HCT116 (cell line): ENCODE results near the gene HES5. TPM values are rescaled to one million over a fixed set of nuclear protein-coding genes. Genes with fewer than 3 reads are reported as not detected.

ENCODE experiments used
- ATAC-seq: fragments of 200-7000 bp; cut with Tn5 transposase; 2 replicates; pipeline ENCODE4 v1.9.1; 2020; ENCODE audit warnings: mild to moderate bottlenecking, moderate library complexity
- BruUV-seq: library from RNA; stranded (reverse); fragments of 400-500 nt; replicated peaks from 2 replicates; lab custom pipeline; 2021; lab: Mats Ljungman, UMichigan
- CTCF ChIA-PET: fragments of 300-600 bp; sonication (Branson Sonifier 250); formaldehyde crosslinking; loops from one replicate; lab custom pipeline; 2021; ENCODE audit warnings: antibody characterized with exemption; lab: Charles Lee
- POLR2A ChIA-PET: fragments of 300-600, 350-600 bp; sonication (Branson Sonifier 250); formaldehyde crosslinking; loops from one replicate; lab custom pipeline; 2021; ENCODE audit warnings: antibody characterized with exemption; lab: Charles Lee
- RAD21 ChIA-PET, 2 experiments: fragments of 300-600 bp; sonication (Branson Sonifier 250); formaldehyde crosslinking; loops; one replicate each; lab custom pipeline; 2023; ENCODE audit warnings: low total read pairs in 2 of 2; ENCODE audit not compliant: uncharacterized antibody in 2 of 2, unreplicated experiment in 2 of 2, low non-redundant PET in 1 of 2; lab: Charles Lee
- DNase-seq: peaks from one replicate; pipeline ENCODE4 v3.0.0-alpha.2; 2010; ENCODE audit warnings: low read depth, low spot score
- H2AFZ ChIP-seq: fragments of 200-600 bp; shearing (Covaris generic), sonication (generic); 2 replicates; pipeline ENCODE4 v1.6.1; 2017; ENCODE audit warnings: low read depth, mixed run types, mixed read lengths, antibody characterized with exemption, low read length; ENCODE audit not compliant: poor library complexity, severe bottlenecking
- H3K27ac ChIP-seq: 2 replicates; pipeline ENCODE4 v1.5.1; 2012; ENCODE audit warnings: low read depth, low read length
- H3K27me3 ChIP-seq: fragments of 200-600 bp; sonication (generic); 2 replicates; pipeline ENCODE4 v1.6.1; 2016; ENCODE audit warnings: mixed run types, low read length, mixed read lengths; ENCODE audit not compliant: insufficient read depth
- H3K36me3 ChIP-seq, 2 experiments: fragments of 200-500 bp in 1 of 2; fragments of 200-600 bp in 1 of 2; sonication (Bioruptor generic) in 1 of 2; sonication (generic) in 1 of 2; 2 replicates each; pipeline versions ENCODE4 v1.5.1 to v1.6.1; 2014 to 2016; ENCODE audit warnings: low read length in 2 of 2, inconsistent platforms in 1 of 2, mixed read lengths in 1 of 2, mixed run types in 1 of 2; ENCODE audit not compliant: insufficient read depth in 2 of 2, control insufficient read depth in 1 of 2
- H3K4me1 ChIP-seq, 2 experiments: fragments of 200-600 bp in 1 of 2; sonication (generic) in 1 of 2; 2 replicates each; pipeline versions ENCODE4 v1.5.1 to v1.6.1; 2012 to 2017; ENCODE audit warnings: low read length in 2 of 2, inconsistent platforms in 1 of 2, mild to moderate bottlenecking in 1 of 2, mixed read lengths in 1 of 2, mixed run types in 1 of 2, moderate library complexity in 1 of 2; ENCODE audit not compliant: insufficient read depth in 2 of 2, control insufficient read depth in 1 of 2
- H3K4me2 ChIP-seq: fragments of 200-600 bp; sonication (generic); 2 replicates; pipeline ENCODE4 v1.6.1; 2017; ENCODE audit warnings: mixed run types, low read length, mixed read lengths
- H3K4me3 ChIP-seq, 2 experiments: fragments of 200-600 bp in 1 of 2; sonication (generic) in 1 of 2; replicated peaks in 1 of 2; 2 replicates each; pipeline ENCODE4 v1.5.1; 2011 to 2016; ENCODE audit warnings: low read length in 2 of 2, control low read depth in 1 of 2, low read depth in 1 of 2, mild to moderate bottlenecking in 1 of 2, mixed read lengths in 1 of 2, mixed run types in 1 of 2
- H3K79me2 ChIP-seq: fragments of 200-600 bp; sonication (generic); 2 replicates; pipeline ENCODE4 v1.6.1; 2017; ENCODE audit warnings: mild to moderate bottlenecking, mixed run types, low read length, moderate library complexity, mixed read lengths; ENCODE audit not compliant: insufficient read depth
- H3K9ac ChIP-seq: fragments of 200-600 bp; sonication (generic); 2 replicates; pipeline ENCODE4 v1.6.1; 2016; ENCODE audit warnings: low read length, mixed read lengths
- H3K9me2 ChIP-seq: fragments of 200-600 bp; sonication (generic), shearing (Covaris generic); 2 replicates; pipeline ENCODE4 v1.6.1; 2017; ENCODE audit warnings: mixed run types, mild to moderate bottlenecking, moderate library complexity; ENCODE audit not compliant: insufficient read depth
- H3K9me3 ChIP-seq, 2 experiments: fragments of 200-500 bp in 1 of 2; fragments of 200-600 bp in 1 of 2; sonication (Bioruptor generic) in 1 of 2; sonication (generic) in 1 of 2; 2 replicates each; pipeline ENCODE4 v1.6.1; 2014 to 2017; ENCODE audit warnings: low read length in 2 of 2, mixed read lengths in 2 of 2, inconsistent platforms in 1 of 2, low read depth in 1 of 2, mild to moderate bottlenecking in 1 of 2, mixed run types in 1 of 2, moderate library complexity in 1 of 2; ENCODE audit not compliant: control insufficient read depth in 1 of 2, insufficient read depth in 1 of 2
- H4K20me1 ChIP-seq: fragments of 200-600 bp; sonication (generic), shearing (Covaris generic); 2 replicates; pipeline ENCODE4 v1.6.1; 2017; ENCODE audit warnings: mixed run types, mild to moderate bottlenecking, moderate library complexity; ENCODE audit not compliant: insufficient read depth
- CEBPB ChIP-seq: IDR thresholded peaks from 2 replicates; pipeline ENCODE4 v1.6.1; 2012; ENCODE audit warnings: low read depth
- CTCF ChIP-seq, 3 experiments: fragments of 200-600 bp in 1 of 3; sonication (generic) in 1 of 3; IDR thresholded peaks in 2 of 3; conservative IDR thresholded peaks in 1 of 3; 2 replicates each; pipeline ENCODE4 v1.5.1; 2012 to 2017; ENCODE audit warnings: low read depth in 2 of 3, low read length in 2 of 3, antibody characterized with exemption in 1 of 3, borderline replicate concordance in 1 of 3, control low read depth in 1 of 3, mild to moderate bottlenecking in 1 of 3, mixed read lengths in 1 of 3, mixed run types in 1 of 3, moderate library complexity in 1 of 3; ENCODE audit not compliant: insufficient read depth in 1 of 3
- EGR1 ChIP-seq: IDR thresholded peaks from 2 replicates; pipeline ENCODE4 v1.6.1; 2012; ENCODE audit warnings: low read depth
- EZH2 ChIP-seq: fragments of 200-600 bp; sonication (generic); IDR thresholded peaks from 2 replicates; pipeline ENCODE4 v1.6.1; 2017; ENCODE audit warnings: antibody characterized with exemption, mixed run types
- JUND ChIP-seq: IDR thresholded peaks from 2 replicates; pipeline ENCODE4 v1.6.1; 2012
- MAX ChIP-seq: IDR thresholded peaks from 2 replicates; pipeline ENCODE4 v1.6.1; 2012
- POLR2A ChIP-seq: IDR thresholded peaks from 2 replicates; pipeline ENCODE4 v1.7.0; 2011; ENCODE audit warnings: borderline replicate concordance; ENCODE audit not compliant: insufficient read depth, insufficient read length; ENCODE audit errors: extremely low read depth
- RAD21 ChIP-seq: IDR thresholded peaks from 2 replicates; pipeline ENCODE4 v1.6.1; 2012; ENCODE audit warnings: low read depth, mild to moderate bottlenecking
- SIN3A ChIP-seq: IDR thresholded peaks from 2 replicates; pipeline ENCODE4 v1.6.1; 2012; ENCODE audit warnings: low read depth
- SRF ChIP-seq: IDR thresholded peaks from 2 replicates; pipeline ENCODE4 v1.6.1; 2012; ENCODE audit warnings: low read depth
- TCF7L2 ChIP-seq: IDR thresholded peaks from 2 replicates; pipeline ENCODE4 v1.7.0; 2011; ENCODE audit warnings: borderline replicate concordance, inconsistent platforms; ENCODE audit not compliant: insufficient read depth, insufficient read length; ENCODE audit errors: extremely low read depth
- ZFX ChIP-seq: fragments of 450-650 bp; IDR thresholded peaks from 2 replicates; pipeline ENCODE4 v1.6.1; 2017
- intact Hi-C: fragments of 100-400 bp; cut with micrococcal nuclease; formaldehyde crosslinking; loops from 2 replicates; pipeline ENCODE4 v1.10.0; 2022
- total RNA-seq: library from RNA; stranded (reverse); gene quantifications from one replicate; pipeline ENCODE4 v1.2.1, GENCODE V29; 2021; ENCODE audit not compliant: unreplicated experiment
- TF ChIP-seq, protein P1 (sequence below): IDR thresholded peaks from 2 replicates; pipeline ENCODE4 v1.6.1; 2012
- TF ChIP-seq, protein P2 (sequence below): IDR thresholded peaks from 2 replicates; pipeline ENCODE4 v1.6.1; 2011; ENCODE audit warnings: mild to moderate bottlenecking, low read length, moderate library complexity; ENCODE audit not compliant: insufficient replicate concordance; ENCODE audit errors: extremely low read depth

HES5 gene
- total RNA-seq, 1 experiment from 2014 or later, result not detected

DNA sequence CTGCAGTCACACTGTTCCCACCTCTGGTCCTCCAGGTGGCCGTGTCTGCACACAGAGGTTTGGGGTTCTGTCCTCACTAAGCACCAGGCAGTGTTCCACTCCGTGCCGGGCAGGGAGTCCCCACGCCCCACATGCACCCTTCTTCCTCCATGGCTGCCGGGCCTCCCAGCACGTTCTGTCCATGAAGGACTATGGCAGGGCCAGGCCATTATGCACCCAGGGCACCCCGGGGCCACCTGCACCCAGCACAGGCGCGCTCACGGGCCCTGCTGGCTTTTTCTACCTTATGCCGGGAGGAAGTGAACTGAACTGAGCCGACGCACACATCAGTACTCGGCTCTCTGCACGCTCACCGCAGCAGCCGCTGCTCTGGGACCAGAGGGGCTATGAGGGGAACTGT is 13.9 kb downstream of the HES5 start:
- ChIA-PET POLR2A (no interaction called here), RAD21 (no interaction called here), CTCF (no interaction called here)
- Histone ChIP-seq H3K27ac (no peak overlapping the region), H4K20me1 (no peaks in the 10 kb centered on the region), H3K36me3 (peaks cover 22% of the 10 kb centered on the region in 2 experiments; a peak in 3 of 4 replicates), H3K79me2 (peaks cover under 1% of the 10 kb centered on the region; the same call in 1 of the 2 replicates), H3K9ac (no peak overlapping the region), H3K9me3 (no peaks in the 10 kb centered on the region), H2AFZ (no peak overlapping the region), H3K9me2 (no peaks in the 10 kb centered on the region), H3K4me1 (no peaks in the 10 kb centered on the region), H3K4me3 (no peak overlapping the region), H3K4me2 (no peak overlapping the region), H3K27me3 (no peaks in the 10 kb centered on the region)
- no peak for ATAC-seq
- no peak for DNase-seq
- no peak for TF ChIP-seq MAX
- TF ChIP-seq JUND, result no peak
- no peak for TF ChIP-seq EZH2
- TF ChIP-seq SIN3A, result no peak
- TF ChIP-seq, protein P1, sequence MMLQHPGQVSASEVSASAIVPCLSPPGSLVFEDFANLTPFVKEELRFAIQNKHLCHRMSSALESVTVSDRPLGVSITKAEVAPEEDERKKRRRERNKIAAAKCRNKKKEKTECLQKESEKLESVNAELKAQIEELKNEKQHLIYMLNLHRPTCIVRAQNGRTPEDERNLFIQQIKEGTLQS, result no peak
- no peak for TF ChIP-seq CEBPB
- TF ChIP-seq ZFX, result no peak
- no peak for TF ChIP-seq POLR2A
- no peak for TF ChIP-seq TCF7L2
- intact Hi-C loops, result no loop called here
- BruUV-seq, result no TSS peak

DNA sequence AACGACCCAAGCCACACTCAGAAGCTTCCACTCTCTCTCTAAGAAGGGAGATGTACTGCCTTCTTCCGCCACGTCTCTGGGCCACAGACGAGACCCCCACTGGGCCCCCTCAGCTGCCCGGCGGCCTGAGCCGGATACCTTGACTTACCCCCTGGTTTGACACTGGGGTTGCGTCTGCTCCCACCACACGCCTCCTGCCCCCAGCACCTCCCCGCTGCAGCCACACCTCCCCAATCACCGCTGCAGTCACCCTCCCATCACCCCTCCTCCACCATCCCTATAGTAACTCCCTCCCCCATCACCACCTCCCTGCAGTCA is 14.3 kb downstream of the HES5 start:
- Histone ChIP-seq H3K36me3 (peaks cover 22% of the 10 kb centered on the region in 2 experiments; a peak in 3 of 4 replicates), H3K9me3 (no peaks in the 10 kb centered on the region), H4K20me1 (no peaks in the 10 kb centered on the region), H3K9me2 (no peaks in the 10 kb centered on the region)
- BruUV-seq, result no TSS peak
- POLR2A ChIA-PET, result no interaction called here
- no peak for TF ChIP-seq SRF
- no peak for TF ChIP-seq JUND
- no peak for TF ChIP-seq ZFX
- no peak for TF ChIP-seq CTCF (IDR thresholded peaks at IDR 0.05 in 2 of 3, conservative IDR thresholded peaks at IDR 0.05 in 1 of 3; ENCODE audit: borderline replicate concordance in 1 of 3, insufficient read depth in 1 of 3, low read depth in 2 of 3, low read length in 2 of 3)
- no peak for TF ChIP-seq RAD21
- TF ChIP-seq EGR1, result no peak
- TF ChIP-seq, protein P2, sequence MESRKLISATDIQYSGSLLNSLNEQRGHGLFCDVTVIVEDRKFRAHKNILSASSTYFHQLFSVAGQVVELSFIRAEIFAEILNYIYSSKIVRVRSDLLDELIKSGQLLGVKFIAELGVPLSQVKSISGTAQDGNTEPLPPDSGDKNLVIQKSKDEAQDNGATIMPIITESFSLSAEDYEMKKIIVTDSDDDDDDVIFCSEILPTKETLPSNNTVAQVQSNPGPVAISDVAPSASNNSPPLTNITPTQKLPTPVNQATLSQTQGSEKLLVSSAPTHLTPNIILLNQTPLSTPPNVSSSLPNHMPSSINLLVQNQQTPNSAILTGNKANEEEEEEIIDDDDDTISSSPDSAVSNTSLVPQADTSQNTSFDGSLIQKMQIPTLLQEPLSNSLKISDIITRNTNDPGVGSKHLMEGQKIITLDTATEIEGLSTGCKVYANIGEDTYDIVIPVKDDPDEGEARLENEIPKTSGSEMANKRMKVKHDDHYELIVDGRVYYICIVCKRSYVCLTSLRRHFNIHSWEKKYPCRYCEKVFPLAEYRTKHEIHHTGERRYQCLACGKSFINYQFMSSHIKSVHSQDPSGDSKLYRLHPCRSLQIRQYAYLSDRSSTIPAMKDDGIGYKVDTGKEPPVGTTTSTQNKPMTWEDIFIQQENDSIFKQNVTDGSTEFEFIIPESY, result no peak
- TF ChIP-seq, all 23 proteins: peak for 0
- Histone ChIP-seq H3K79me2 (no peaks in the 10 kb centered on the region), H3K9ac (no peak overlapping the region), H3K4me3 (no peak overlapping the region), H3K27ac (no peak overlapping the region), H3K27me3 (no peaks in the 10 kb centered on the region), H3K4me1 (no peaks in the 10 kb centered on the region), H3K4me2 (no peak overlapping the region), H2AFZ (no peak overlapping the region)
- no peak for DNase-seq
- no peak; the same call in 1 of the 2 replicates for ATAC-seq
- ChIA-PET CTCF (no interaction called here), RAD21 (no interaction called here)
- intact Hi-C loops, result no loop called here
